NCI-H2196 treated with DMSO at 0.1 percent for 48 hours (cell line): ENCODE measurements around the gene OR5B17.
"Not testable (repeated sequence)": the region's sequence is repeated elsewhere in the genome, so short reads cannot be mapped to it uniquely, and the experiment has no call there.

ENCODE experiments used
- DNase-seq: peaks from one replicate; lab custom pipeline; 2025; ENCODE audit not compliant: unreplicated experiment; lab: John Stamatoyannopoulos, UW

OR5B17 gene

DNA sequence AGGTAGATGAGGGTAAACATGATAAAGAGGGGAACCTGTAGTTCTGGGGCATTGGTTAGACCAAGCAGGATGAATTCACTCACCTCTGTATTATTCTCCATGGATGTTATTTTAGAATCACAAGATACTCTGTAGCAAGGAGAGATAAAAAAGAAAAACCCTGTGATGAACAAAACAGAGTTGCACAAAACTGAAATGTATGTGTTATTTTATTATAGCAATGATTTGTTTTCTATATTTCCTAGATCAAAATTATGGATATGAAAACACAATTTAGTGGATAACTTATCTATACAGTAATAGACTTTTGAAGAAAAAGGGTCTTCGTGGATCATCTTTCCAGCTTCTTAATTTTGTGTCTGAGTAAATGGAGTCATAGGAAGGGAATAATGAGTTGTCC lies at the start of gene OR5B17:
OR5B17 (minus strand) TSS at position 101 of the 400 bp plus-strand sequence; CDS start at position 101, 0 bp downstream.
- no peak for DNase-seq

DNA sequence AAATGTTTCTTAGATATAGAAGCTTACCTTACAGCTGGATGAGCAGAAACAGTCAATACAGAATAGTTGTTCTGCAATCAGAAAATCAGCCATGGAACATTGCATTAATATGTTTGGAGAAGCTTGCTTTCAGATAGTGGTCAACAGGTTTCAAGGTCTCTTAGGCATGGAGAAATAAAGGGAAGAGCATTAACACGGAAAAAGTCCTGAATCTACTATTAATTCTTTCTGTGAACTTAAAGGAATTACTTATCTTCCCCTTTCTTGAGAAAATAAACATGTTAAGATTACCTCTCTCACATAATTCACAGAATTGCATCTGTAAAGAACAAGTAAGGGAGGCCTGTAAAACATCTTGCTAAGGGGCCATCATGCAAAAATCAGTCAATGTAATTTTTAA lies 47.9 kb upstream of the OR5B17 start, which contains the start of gene OR5B3:
OR5B3 (minus strand) TSS at position 101 of the 400 bp plus-strand sequence. CDS start 3,465 bp downstream, outside the sequence.
- no peak for DNase-seq

DNA sequence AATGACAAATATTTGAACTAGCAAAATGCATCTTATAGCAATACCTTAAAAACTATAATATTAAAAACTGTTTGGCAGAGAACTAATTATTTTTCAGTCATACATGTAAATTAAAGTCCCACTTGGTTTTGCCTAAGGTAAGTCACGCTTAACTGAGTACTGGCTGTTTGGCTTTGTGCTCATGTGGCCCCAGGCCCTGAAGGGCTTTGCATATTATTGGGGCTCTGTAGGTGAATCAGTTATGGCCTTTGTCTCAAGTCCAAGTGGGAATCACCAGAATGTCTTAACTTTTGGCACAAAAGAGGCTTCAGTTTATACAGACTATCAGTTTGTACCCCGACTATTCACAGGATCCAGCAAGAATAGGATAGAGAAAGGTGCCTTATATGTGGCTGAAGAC lies 40.8 kb upstream of the OR5B17 start:
- not testable (repeated sequence) for DNase-seq

DNA sequence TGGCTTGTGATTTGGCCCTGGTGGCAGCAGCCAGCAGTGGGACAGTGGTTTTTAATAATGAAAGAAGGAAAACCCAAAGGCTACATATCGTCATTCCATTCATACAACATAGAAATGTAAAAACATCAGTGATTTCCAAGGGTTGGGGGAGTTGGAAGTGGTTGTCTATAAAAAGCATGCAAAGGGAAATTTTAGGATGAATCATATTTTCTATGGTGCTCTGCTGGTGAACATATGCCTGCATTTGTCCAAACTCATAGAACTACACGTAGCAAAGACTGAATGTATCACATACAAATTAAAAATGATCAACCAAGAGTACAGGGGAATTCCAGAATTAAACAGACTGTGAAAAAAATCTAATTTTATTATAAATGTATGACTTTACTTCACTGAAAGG lies 36.7 kb upstream of the OR5B17 start:
- DNase-seq: no peak

DNA sequence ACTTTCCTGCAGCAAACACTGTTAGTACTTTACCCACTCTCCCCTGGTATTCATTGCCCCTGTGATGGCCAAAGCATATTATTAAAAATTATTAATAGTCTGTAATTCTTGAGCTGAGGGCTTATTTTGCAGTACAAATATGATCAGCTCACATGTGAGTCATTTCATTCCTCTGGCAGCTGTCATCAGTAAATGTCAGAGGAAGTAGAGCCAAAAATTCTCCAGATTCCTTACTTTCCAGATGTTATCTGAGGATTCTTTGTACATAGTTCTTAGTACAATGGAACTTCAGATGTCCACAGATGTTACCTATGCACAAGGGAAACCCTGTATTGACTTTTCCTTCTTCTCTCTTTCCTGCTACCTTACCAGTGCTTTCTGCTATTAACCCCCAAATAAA lies 35.3 kb upstream of the OR5B17 start:
- no peak for DNase-seq

DNA sequence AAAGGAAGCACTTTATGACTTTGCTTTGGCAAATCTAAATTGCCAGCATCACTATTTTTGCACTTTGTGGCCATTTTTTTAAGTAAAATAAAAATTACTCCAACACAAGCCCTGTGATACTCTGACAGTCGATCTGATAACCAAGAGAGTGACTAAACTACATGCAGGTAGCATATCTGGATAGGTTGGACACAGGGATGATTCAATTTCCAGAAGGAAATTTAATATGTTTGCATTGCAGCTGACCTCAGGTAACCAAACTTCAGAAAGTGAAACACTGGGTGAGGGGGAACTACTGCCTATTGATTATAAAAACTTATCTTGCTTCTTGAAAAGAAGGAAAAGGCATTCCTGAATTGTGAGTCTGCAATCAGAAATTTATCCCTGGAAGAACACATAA lies 33.9 kb upstream of the OR5B17 start:
- no peak for DNase-seq

DNA sequence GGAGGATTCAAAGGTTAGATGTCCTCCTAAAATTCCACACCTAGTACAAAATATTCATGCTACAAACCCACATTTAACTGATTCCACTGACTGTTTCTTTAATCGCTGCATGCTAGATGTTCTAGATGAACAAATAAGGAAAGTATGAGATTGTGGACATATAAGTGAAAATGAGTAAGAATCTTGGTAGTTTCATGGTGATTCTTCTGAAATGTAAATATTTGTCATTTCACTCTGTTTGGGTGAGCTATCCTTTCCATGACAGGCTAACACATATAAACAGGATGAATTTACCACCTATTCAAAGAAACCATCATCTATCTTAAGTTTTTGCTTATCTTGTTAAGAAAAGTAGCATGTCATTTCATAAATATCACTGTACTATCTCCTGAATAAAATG lies 33.0 kb upstream of the OR5B17 start:
- no peak for DNase-seq

DNA sequence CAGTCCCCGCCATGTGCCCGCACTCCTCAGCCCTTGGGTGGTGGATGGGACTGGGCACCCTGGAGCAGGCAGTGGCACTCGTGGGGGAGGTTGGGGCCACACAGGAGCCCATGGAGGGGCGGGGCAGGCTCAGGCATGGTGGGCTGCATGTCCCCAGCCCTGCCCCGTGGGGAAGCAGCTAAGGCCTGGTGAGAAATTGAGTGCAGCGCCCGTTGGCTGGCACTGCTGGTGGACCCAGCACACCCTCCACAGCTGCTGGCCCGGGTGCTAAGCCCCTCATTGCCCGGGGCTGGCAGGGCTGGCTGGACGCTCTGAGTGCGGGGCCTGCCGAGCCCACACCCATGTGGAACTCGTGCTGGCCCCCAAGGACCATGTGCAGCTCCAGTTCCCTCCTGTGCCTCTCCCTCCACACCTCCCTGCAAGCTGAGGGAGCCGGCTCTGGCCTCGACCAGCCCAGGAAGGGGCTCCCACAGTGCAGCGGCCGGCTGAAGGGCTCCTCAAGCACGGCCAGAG lies 31.7 kb upstream of the OR5B17 start:
- no peak for DNase-seq

DNA sequence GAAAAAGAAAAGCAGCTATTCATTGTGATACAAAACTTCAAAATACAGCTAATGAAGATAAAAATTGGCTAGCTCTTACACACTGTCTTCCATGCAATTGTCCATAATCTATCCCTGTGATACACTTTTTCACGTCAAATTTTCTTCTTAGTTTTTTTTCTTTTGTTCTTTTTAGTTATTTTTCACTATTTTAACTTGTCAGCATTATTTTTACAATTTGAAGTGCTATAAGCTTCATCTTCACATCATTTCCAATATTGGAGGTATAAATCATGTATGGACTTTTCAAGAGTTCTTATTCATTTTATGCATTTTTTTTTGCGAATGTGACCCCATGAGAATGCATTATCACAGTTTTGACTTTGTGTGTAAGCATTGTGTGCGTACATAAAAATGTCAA lies 4.1 kb downstream of the OR5B17 start:
- DNase-seq: no peak

DNA sequence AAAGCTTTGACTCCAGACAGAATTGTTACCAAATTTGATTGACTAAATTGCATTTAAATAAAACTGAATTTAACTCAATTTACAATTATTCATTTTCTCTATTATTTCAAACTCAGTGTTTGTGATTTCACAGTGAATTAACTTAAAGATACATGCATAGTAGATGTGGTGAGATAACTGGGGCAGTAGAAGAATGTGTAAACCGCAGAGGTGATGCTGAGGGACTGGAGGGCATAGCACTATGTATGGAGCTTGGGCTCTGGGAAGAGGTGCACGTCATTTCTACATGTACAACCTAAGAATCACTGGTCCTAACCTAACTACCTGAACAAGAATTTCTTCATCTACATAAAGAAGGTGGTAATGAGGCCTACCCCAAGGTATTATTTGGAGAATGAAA lies 13.7 kb downstream of the OR5B17 start:
- no peak for DNase-seq

DNA sequence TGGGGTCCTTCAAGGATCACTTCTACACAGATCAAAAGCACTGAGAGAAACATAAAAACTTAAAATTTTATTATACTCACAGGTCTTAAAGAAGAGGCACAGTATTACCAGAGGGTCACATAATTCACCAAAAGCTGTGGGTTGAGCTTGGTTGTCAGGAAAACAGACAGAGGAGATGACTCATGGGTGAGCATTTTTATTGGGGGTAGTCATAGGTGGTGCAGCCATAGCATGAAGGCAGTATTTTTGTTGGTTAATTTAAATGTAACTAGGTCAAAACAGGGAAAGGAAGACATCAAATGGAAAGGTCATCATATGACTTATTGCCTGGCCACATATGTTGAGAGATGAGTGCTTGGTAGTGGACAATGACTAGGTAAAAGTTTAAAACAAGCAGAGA lies 24.2 kb downstream of the OR5B17 start:
- no peak for DNase-seq

DNA sequence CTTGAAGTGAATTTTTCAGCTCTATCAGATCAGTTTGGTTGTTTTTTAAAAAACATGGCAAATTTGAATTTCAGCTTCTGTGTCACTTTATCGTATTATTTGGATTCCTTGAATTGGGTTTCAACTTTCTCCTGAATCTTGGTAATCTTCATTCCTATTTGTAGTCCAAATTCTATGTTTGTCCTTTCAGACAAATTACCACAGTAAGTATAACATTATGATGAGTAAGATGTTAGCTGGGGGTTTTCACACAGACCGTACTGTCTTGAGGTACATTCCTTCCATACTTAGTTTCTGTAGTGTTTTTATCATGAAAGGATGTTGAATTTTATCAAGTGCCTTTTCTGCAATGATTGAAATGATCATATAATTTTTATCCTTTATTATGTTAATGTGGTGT lies 28.0 kb downstream of the OR5B17 start:
- no peak for DNase-seq

DNA sequence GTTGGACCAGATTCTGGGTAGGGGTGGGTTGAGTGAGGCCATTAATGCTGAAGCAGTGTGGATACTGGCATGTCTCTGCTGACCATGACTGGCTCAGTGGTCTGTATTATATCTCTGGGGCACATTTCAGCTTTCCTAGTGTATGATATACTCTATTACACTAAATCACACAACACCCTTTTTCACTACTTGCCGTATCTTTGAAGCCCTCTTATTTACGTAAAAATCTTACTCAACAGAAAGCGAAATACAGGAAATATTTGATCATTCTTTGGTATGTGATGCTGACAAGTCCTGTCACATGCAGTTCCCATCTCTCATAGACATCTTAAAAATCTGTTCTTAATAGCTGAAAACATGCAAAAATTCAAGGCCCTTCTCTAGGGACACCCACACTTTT lies 40.3 kb downstream of the OR5B17 start:
- no peak for DNase-seq

DNA sequence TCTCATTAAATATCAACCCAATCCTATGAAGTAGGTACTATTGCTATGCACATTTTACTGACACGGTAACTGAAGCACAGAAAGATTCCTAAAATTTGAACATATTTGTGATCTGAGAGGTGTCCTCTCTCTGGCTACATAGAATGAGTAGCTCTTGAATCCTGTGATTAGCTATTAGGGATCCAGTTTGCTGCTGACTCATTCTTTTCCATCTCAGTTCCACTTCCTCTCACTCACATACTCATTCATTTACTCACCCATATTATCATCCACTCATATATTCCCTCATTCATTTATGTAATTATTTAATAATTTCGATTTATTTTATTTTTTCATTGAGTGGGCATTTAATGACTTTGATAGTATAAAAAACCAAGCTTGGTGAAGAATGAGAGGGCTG lies 42.7 kb downstream of the OR5B17 start:
- DNase-seq: no peak
